Measurements from ENCODE around the gene JMJD1C. TPM values are rescaled to one million over a fixed set of nuclear protein-coding genes. Genes with fewer than 3 reads are reported as not detected.
"Not testable (repeated sequence)": the region's sequence is repeated elsewhere in the genome, so short reads cannot be mapped to it uniquely, and the experiment has no call there.

Gene JMJD1C
- total RNA-seq, 2 experiments from 2014 or later = 99.2 to 118 TPM

GRCh38 chr10:63503395-63503794, 37.6 kb upstream of the JMJD1C start:
- intact Hi-C loops (cut with micrococcal nuclease; ENCODE audit: unreplicated experiment) = no loop called here
- Histone ChIP-seq H2AFZ (ENCODE audit: low read length) (no peak overlapping the region), H3K36me3 (ENCODE audit: insufficient read depth, low read length) (no peaks in the 10 kb centered on the region), H3K79me2 (ENCODE audit: insufficient read depth, low read depth, low read length) (peaks cover 3% of the 10 kb centered on the region), H3K27ac (ENCODE audit: low read depth, low read length, poor library complexity, severe bottlenecking) (no peak overlapping the region), H3K4me3 (ENCODE audit: low read depth, low read length, poor library complexity, severe bottlenecking) (no peak overlapping the region), H3K4me2 (ENCODE audit: low read length) (no peak overlapping the region), H4K20me1 (ENCODE audit: insufficient read depth, low read length) (0 out of 2 replicates have a peak, but pooled peaks cover 8% of the 10 kb centered on the region), H3K4me1 (ENCODE audit: insufficient read depth, low read length, poor library complexity, severe bottlenecking) (no peaks in the 10 kb centered on the region), H3K9me2 (ENCODE audit: insufficient read depth, low read length) (no peaks in the 10 kb centered on the region), H3K9me3 (ENCODE audit: low read length) (no peaks in the 10 kb centered on the region)
- TF ChIP-seq, protein P1, sequence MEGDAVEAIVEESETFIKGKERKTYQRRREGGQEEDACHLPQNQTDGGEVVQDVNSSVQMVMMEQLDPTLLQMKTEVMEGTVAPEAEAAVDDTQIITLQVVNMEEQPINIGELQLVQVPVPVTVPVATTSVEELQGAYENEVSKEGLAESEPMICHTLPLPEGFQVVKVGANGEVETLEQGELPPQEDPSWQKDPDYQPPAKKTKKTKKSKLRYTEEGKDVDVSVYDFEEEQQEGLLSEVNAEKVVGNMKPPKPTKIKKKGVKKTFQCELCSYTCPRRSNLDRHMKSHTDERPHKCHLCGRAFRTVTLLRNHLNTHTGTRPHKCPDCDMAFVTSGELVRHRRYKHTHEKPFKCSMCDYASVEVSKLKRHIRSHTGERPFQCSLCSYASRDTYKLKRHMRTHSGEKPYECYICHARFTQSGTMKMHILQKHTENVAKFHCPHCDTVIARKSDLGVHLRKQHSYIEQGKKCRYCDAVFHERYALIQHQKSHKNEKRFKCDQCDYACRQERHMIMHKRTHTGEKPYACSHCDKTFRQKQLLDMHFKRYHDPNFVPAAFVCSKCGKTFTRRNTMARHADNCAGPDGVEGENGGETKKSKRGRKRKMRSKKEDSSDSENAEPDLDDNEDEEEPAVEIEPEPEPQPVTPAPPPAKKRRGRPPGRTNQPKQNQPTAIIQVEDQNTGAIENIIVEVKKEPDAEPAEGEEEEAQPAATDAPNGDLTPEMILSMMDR (conservative IDR thresholded peaks at IDR 0.05; ENCODE audit: low read length) = no peak
- TF ChIP-seq EZH2phosphoT487 (IDR thresholded peaks at IDR 0.05; ENCODE audit: borderline replicate concordance, low read depth, low read length) = no peak
- BruUV-seq (replicated peaks) = no TSS peak
- no peak for DNase-seq (ENCODE audit: low spot score)
- CTCF ChIA-PET (ENCODE audit: unreplicated experiment) = no interaction called here
- POLR2A ChIA-PET = no interaction called here

DNA sequence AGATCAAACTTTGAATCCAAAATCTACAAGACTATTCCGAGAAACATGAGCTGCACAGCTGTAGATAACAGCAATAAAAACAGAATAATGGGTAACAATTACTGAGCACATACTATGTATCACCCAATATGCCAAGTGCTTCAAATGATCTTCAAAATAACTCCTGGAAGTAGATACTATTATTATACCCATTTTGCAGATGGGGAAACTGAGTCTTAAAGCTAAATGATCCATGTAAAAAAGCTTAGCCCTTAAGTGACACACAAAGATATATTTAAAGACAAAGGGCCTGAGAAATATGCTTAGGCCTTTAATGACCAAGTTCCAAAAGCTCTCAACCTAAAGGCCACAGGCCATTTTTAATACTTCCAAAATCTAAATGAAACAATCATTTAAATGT, 37.1 kb upstream of the JMJD1C start:
- no peaks in the 10 kb centered on the region for H3K36me3 ChIP-seq (ENCODE audit: insufficient read depth, low read length)
- CTCF ChIA-PET (ENCODE audit: unreplicated experiment) = no interaction called here

GRCh38 chr10:63501954-63502353, 36.2 kb upstream of the JMJD1C start:
- H3K4me1 ChIP-seq (ENCODE audit: insufficient read depth, low read length, poor library complexity, severe bottlenecking) = no peaks in the 10 kb centered on the region
- no peak overlapping the region for H3K4me3 ChIP-seq (ENCODE audit: low read depth, low read length, poor library complexity, severe bottlenecking)
- ChIA-PET CTCF (ENCODE audit: unreplicated experiment) (interaction anchor here (0.6 kb wide), 1 partner anchor 369 kb away, joined by 4 read pairs; no protein-coding TSS in a partner anchor), POLR2A (interaction anchor here (0.6 to 1.6 kb wide), 5 partner anchors 8 to 177 kb away, joined by 3 to 7 read pairs (median 3); no protein-coding TSS in a partner anchor)
- H3K9me2 ChIP-seq (ENCODE audit: insufficient read depth, low read length) = no peaks in the 10 kb centered on the region
- DNase-seq (ENCODE audit: low spot score) = no peak
- H3K9me3 ChIP-seq (ENCODE audit: low read length) = no peaks in the 10 kb centered on the region
- TF ChIP-seq EZH2phosphoT487 (IDR thresholded peaks at IDR 0.05; ENCODE audit: borderline replicate concordance, low read depth, low read length) = no peak
- TF ChIP-seq, protein P1 (conservative IDR thresholded peaks at IDR 0.05; ENCODE audit: low read length) = no peak
- intact Hi-C loops (cut with micrococcal nuclease; ENCODE audit: unreplicated experiment) = no loop called here
- 0 out of 2 replicates have a peak, but pooled peaks cover 8% of the 10 kb centered on the region for H4K20me1 ChIP-seq (ENCODE audit: insufficient read depth, low read length)
- no peak overlapping the region for H2AFZ ChIP-seq (ENCODE audit: low read length)
- H3K36me3 ChIP-seq (ENCODE audit: insufficient read depth, low read length) = no peaks in the 10 kb centered on the region
- H3K27ac ChIP-seq (ENCODE audit: low read depth, low read length, poor library complexity, severe bottlenecking) = no peak overlapping the region
- H3K79me2 ChIP-seq (ENCODE audit: insufficient read depth, low read depth, low read length) = peaks cover 3% of the 10 kb centered on the region
- no peak overlapping the region for H3K4me2 ChIP-seq (ENCODE audit: low read length)
- BruUV-seq (replicated peaks) = no TSS peak

More for the DNA sequence above, 37.1 kb upstream of the JMJD1C start:
- intact Hi-C loops (cut with micrococcal nuclease; ENCODE audit: unreplicated experiment) = no loop called here
- no peak for DNase-seq (ENCODE audit: low spot score)
- Histone ChIP-seq H3K9me2 (ENCODE audit: insufficient read depth, low read length) (no peaks in the 10 kb centered on the region), H3K27ac (ENCODE audit: low read depth, low read length, poor library complexity, severe bottlenecking) (no peak overlapping the region), H3K4me1 (ENCODE audit: insufficient read depth, low read length, poor library complexity, severe bottlenecking) (no peaks in the 10 kb centered on the region), H3K79me2 (ENCODE audit: insufficient read depth, low read depth, low read length) (peaks cover 3% of the 10 kb centered on the region), H3K4me3 (ENCODE audit: low read depth, low read length, poor library complexity, severe bottlenecking) (no peak overlapping the region), H3K4me2 (ENCODE audit: low read length) (no peak overlapping the region), H2AFZ (ENCODE audit: low read length) (no peak overlapping the region), H3K9me3 (ENCODE audit: low read length) (no peaks in the 10 kb centered on the region), H4K20me1 (ENCODE audit: insufficient read depth, low read length) (0 out of 2 replicates have a peak, but pooled peaks cover 8% of the 10 kb centered on the region)
- POLR2A ChIA-PET = interaction anchor here (0.6 to 1.0 kb wide), 7 partner anchors 8 to 1943 kb away, joined by 3 to 7 read pairs (median 3); no protein-coding TSS in a partner anchor
- TF ChIP-seq, protein P1 (conservative IDR thresholded peaks at IDR 0.05; ENCODE audit: low read length) = no peak
- TF ChIP-seq EZH2phosphoT487 (IDR thresholded peaks at IDR 0.05; ENCODE audit: borderline replicate concordance, low read depth, low read length) = no peak
- BruUV-seq (replicated peaks) = no TSS peak

DNA sequence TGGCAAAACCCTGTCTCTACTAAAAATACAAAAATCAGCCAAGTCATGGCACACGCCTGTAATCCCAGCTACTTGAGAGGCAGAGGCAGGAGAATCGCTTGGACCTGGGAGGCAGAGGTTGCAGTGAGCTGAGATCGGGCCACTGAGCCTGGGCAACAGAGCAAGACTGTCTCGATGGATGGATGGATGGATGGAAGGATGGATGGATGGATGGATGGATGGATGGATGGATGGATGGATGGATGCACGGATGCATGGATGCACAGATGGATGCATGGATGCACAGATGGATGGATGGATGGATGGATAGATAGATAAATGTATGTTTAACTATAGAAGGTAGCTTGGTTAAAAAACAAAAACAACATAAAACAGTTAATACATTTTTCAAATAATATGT, 34.8 kb upstream of the JMJD1C start:
- H3K9me2 ChIP-seq (ENCODE audit: insufficient read depth, low read length); H3K79me2 ChIP-seq (ENCODE audit: insufficient read depth, low read depth, low read length); H3K4me3 ChIP-seq (ENCODE audit: low read depth, low read length, poor library complexity, severe bottlenecking); BruUV-seq (replicated peaks); H3K9me3 ChIP-seq (ENCODE audit: low read length); H4K20me1 ChIP-seq (ENCODE audit: insufficient read depth, low read length); H3K27ac ChIP-seq (ENCODE audit: low read depth, low read length, poor library complexity, severe bottlenecking); H3K4me2 ChIP-seq (ENCODE audit: low read length); CTCF ChIA-PET (ENCODE audit: unreplicated experiment); DNase-seq (ENCODE audit: low spot score); H3K36me3 ChIP-seq (ENCODE audit: insufficient read depth, low read length); H3K4me1 ChIP-seq (ENCODE audit: insufficient read depth, low read length, poor library complexity, severe bottlenecking); intact Hi-C loops (cut with micrococcal nuclease; ENCODE audit: unreplicated experiment); H2AFZ ChIP-seq (ENCODE audit: low read length): not testable (repeated sequence)
- POLR2A ChIA-PET = interaction anchor here (0.6 to 1.6 kb wide), 3 partner anchors 9 to 121 kb away, joined by 3 read pairs; no protein-coding TSS in a partner anchor
